Thyroid gland (tissue), 4 donors: Measurements from ENCODE around the gene OMD.

Experiments
- CTCF ChIP-seq, 6 experiments: fragments of 200-600 bp in 3 of 6; fragments of 450-650 bp in 3 of 6; sonication (generic) in 3 of 6; IDR thresholded peaks; one replicate each; pipeline ENCODE4 v1.5.1; 2016 to 2019; ENCODE audit warnings: antibody characterized with exemption in 6 of 6, mild to moderate bottlenecking in 2 of 6, inconsistent platforms in 1 of 6, moderate library complexity in 1 of 6
- POLR2A ChIP-seq, 2 donors: fragments of 450-650 bp; IDR thresholded peaks; one replicate each; pipeline ENCODE4 v1.6.1; 2017; ENCODE audit warnings: antibody characterized with exemption in 2 of 2, mild to moderate bottlenecking in 2 of 2, moderate library complexity in 1 of 2

GRCh38 chr9:92373167-92373566 lies 51.1 kb downstream of the OMD start:
- TF ChIP-seq CTCF (IDR thresholded peaks at IDR 0.05) (no peak), POLR2A (IDR thresholded peaks at IDR 0.05) (no peak)
